Mesothelial cell of epicardium (in vitro differentiated cells): ENCODE results near the gene TSHB. TPM values are rescaled to one million over a fixed set of nuclear protein-coding genes. Genes with fewer than 3 reads are reported as not detected.

ENCODE experiments used
- DNase-seq, 2 experiments: peaks; one replicate each; pipeline ENCODE4 v3.0.0; 2021; ENCODE audit warnings: low spot score in 2 of 2; ENCODE audit not compliant: unreplicated experiment in 2 of 2
- H3K27ac Mint-ChIP-seq: 2 replicates; pipeline ENCODE4 v1.8.0; 2021; ENCODE audit warnings: mixed read lengths
- H3K27me3 Mint-ChIP-seq: 2 replicates; pipeline ENCODE4 v1.8.0; 2021; ENCODE audit warnings: low read depth, mixed read lengths
- H3K36me3 Mint-ChIP-seq: 2 replicates; pipeline ENCODE4 v1.8.0; 2021; ENCODE audit warnings: mixed read lengths
- H3K4me1 Mint-ChIP-seq: 2 replicates; pipeline ENCODE4 v1.8.0; 2021; ENCODE audit warnings: mixed read lengths
- H3K4me3 Mint-ChIP-seq: 2 replicates; pipeline ENCODE4 v1.8.0; 2021; ENCODE audit warnings: mild to moderate bottlenecking, moderate library complexity, mixed read lengths
- H3K9me3 Mint-ChIP-seq: 2 replicates; pipeline ENCODE4 v1.8.0; 2021; ENCODE audit warnings: mixed read lengths
- total RNA-seq: library from RNA; stranded (reverse); gene quantifications from 3 replicates; pipeline ENCODE4 v1.2.1, GENCODE V29; 2021
- TF ChIP-seq, protein P1 (sequence below): fragments of 200-600 bp; sonication (generic); IDR thresholded peaks from one replicate; pipeline ENCODE4 v1.5.0; 2021; ENCODE audit warnings: antibody characterized with exemption; ENCODE audit not compliant: unreplicated experiment

The TSHB gene
- total RNA-seq, 1 donor from 2014 or later = not detected

DNA sequence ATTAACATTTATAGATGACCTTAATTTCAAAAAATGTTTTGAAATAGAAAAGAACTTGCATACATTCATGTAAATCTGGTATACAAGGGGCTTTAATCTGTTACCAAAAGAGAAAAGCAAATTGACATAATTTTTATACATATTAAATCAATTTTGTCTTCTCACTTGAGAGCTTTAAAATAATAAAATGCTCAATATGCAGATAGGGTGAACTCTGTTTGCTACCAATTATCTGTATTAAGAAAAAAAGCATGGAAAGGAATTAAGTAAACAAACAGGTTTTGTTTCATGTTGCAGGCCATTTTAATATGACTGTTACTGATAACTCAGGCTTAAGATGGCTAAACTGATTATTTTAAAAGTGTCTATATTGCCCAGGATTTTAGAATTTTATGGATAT, 6.0 kb upstream of the TSHB start:
- H3K36me3 Mint-ChIP-seq = no peaks in the 10 kb centered on the region
- no peak overlapping the region for H3K4me3 Mint-ChIP-seq
- TF ChIP-seq, protein P1, sequence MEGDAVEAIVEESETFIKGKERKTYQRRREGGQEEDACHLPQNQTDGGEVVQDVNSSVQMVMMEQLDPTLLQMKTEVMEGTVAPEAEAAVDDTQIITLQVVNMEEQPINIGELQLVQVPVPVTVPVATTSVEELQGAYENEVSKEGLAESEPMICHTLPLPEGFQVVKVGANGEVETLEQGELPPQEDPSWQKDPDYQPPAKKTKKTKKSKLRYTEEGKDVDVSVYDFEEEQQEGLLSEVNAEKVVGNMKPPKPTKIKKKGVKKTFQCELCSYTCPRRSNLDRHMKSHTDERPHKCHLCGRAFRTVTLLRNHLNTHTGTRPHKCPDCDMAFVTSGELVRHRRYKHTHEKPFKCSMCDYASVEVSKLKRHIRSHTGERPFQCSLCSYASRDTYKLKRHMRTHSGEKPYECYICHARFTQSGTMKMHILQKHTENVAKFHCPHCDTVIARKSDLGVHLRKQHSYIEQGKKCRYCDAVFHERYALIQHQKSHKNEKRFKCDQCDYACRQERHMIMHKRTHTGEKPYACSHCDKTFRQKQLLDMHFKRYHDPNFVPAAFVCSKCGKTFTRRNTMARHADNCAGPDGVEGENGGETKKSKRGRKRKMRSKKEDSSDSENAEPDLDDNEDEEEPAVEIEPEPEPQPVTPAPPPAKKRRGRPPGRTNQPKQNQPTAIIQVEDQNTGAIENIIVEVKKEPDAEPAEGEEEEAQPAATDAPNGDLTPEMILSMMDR = no peak

DNA sequence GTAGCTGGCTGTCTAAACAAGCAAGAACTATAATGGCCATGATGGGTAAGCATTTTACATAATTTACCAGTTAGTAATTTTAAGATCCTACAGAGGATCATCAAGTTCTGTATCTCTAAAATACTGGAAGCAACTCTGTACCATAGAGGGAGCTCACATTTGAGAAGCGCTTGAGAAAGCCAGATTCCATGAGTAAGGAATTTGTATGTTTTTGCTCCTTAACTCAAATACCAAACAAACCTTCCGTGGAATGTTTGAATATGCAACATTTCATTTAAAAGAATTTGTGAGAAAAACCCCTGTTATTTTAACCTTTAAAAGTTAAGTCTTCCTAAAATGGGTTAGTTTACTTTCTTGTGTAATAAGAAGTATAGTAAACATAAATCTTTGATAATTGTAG, 2.0 kb downstream of the TSHB start:
- no peaks in the 10 kb centered on the region for H3K9me3 Mint-ChIP-seq
- no peak overlapping the region for H3K27ac Mint-ChIP-seq
- H3K27me3 Mint-ChIP-seq = peaks cover 12% of the 10 kb centered on the region
- TF ChIP-seq, protein P1 = no peak
- no peaks in the 10 kb centered on the region for H3K4me1 Mint-ChIP-seq
- DNase-seq = no peak
- H3K36me3 Mint-ChIP-seq = no peaks in the 10 kb centered on the region
- H3K4me3 Mint-ChIP-seq = no peak overlapping the region

More for the DNA sequence above, 6.0 kb upstream of the TSHB start:
- H3K4me1 Mint-ChIP-seq = no peaks in the 10 kb centered on the region
- H3K27me3 Mint-ChIP-seq = peaks cover 16% of the 10 kb centered on the region
- peaks cover 2% of the 10 kb centered on the region for H3K9me3 Mint-ChIP-seq
- DNase-seq = no peak
- no peak overlapping the region for H3K27ac Mint-ChIP-seq

DNA sequence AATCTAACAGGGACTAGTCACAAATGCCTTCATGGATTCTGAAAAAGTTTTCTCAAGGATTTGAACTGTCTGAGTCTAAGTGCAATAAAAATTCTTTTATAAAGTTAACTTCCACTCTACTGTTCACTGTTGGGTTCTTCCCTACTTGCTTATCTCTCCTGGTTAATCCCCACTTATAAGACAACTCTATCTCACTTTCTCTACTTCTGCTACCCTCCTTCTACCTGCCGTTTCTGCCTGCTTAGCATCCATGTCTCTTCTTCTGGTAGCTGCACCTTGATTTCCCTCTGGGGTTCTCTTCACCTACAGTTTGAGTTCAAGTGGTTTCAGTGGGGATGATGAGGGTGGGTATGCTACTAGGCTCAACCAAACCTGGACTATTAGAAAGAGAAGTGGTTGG, 6.0 kb downstream of the TSHB start:
- Mint-ChIP-seq H3K9me3 (no peaks in the 10 kb centered on the region), H3K36me3 (no peaks in the 10 kb centered on the region), H3K27ac (no peak overlapping the region), H3K4me1 (no peaks in the 10 kb centered on the region), H3K27me3 (peaks cover 17% of the 10 kb centered on the region), H3K4me3 (no peak overlapping the region)
- DNase-seq = no peak
- TF ChIP-seq, protein P1 = no peak

DNA sequence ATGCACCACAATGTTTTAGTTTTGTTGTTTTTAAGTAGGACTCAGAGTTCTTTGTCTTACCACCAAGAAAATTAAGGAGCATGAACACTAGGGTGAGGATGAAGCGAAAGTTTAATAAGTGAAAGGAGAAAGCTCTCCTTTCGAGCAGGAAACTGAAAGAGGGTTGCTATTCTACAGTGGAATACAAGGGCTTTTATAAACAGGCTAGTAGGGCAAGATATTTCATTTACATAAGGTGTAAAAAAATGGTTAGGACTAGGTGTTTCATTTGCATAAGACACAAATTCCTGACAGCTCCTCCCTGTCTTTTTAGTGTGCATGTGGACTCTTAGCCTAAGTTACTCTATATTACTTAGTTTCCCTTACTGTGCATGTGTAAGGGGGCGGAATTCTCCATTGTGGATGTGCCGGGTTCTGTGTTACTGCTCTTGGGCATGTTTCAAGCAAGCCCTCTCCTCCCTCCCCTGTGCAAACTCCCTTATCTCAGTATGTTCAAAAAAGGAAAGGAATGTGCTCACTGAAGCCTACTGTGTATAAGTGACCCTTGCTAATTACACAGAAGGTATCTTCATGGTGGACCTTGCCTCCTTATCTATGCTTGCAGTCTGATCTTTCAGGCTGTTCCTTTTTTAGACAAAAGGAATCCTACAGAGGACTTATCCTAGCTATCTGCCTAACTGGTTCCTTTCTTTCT, 7.3 kb downstream of the TSHB start:
- no peaks in the 10 kb centered on the region for H3K9me3 Mint-ChIP-seq
- no peaks in the 10 kb centered on the region for H3K36me3 Mint-ChIP-seq
- H3K4me3 Mint-ChIP-seq = no peak overlapping the region
- TF ChIP-seq, protein P1 = no peak
- no peaks in the 10 kb centered on the region for H3K4me1 Mint-ChIP-seq
- DNase-seq = no peak
- H3K27me3 Mint-ChIP-seq = peaks cover 17% of the 10 kb centered on the region
- H3K27ac Mint-ChIP-seq = no peak overlapping the region

DNA sequence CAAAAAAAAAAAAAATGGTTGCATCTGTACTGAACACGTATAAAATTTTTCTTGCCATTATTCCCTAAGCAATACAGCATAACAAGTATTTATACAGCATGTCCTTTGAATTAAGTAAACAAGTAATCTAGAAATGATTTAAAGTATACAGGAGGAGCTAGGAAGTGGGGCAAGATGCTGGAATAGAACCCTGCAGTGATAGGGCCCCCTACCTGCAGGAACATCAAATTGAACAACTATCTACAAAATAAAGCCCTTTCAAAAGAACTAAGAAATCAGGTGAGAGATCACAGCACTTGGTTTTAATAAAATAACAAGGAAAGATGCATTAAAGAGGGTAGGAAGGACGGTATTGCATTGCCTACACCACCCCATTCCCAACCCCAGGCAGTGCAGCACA, 10.9 kb downstream of the TSHB start:
- no peak for DNase-seq
- TF ChIP-seq, protein P1 = no peak
- Mint-ChIP-seq H3K9me3 (peaks cover 5% of the 10 kb centered on the region), H3K27ac (no peak overlapping the region), H3K36me3 (no peaks in the 10 kb centered on the region), H3K4me3 (no peak overlapping the region), H3K4me1 (no peaks in the 10 kb centered on the region), H3K27me3 (peaks cover 11% of the 10 kb centered on the region)
